Measurements from ENCODE around the gene ZNF670.
"Not testable (repeated sequence)": the region's sequence is repeated elsewhere in the genome, so short reads cannot be mapped to it uniquely, and the experiment has no call there.

The ZNF670 gene

GRCh38 chr1:247043406-247043805 is 35.2 kb downstream of the ZNF670 start:
- no peak for DNase-seq (ENCODE audit: low spot score)

DNA sequence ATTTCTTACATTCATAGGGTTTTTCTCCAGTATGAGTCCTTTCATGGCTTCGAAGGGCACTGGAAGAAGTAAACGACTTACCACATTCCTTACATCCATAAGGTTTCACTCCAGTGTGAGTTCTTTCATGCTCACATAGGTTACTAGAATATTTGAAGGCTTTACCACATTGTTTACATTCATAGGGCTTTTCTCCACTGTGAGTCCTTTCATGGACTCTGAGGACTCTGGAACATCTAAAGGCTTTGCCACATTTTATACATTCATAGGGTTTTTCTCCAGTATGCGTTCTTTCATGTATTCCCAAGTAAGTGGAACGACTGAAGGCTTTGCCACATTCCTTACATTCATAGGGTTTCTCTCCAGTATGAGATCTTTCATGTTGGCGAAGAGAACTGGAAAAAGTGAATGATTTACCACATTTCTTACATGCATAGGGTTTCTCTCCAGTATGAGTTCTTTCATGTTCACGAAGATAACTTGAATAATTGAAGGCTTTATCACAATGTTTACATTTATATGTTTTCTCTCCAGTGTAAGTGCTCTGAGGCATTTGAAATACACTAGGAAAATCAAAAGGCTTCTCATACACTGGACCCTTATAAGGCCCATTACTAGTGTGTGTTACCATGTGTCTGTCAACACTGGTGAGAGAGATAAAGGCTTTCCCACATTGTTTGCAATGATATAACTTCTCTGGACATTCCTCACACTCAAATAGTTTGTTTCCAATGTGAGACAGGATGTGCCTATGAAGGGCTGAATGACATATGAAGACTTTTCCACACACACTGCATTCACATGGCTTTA is 40.9 kb downstream of the ZNF670 start:
- DNase-seq (ENCODE audit: low spot score) = no peak

DNA sequence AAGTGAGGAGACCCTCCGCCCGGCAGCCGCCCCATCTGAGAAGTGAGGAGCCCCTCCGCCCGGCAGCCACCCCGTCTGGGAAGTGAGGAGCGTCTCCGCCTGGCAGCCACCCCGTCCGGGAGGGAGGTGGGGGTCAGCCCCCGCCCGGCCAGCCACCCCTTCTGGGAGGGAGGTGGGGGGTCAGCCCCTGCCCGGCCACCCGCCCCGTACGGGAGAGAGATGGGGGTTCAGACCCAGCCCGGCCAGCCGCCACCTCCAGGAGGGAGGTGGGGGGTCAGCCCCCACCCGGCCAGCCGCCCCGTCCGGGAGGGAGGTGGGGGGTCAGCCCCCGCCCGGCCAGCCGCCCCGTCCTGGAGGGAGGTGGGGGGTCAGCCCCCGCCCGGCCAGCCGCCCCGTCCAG is 46.3 kb downstream of the ZNF670 start:
- DNase-seq (ENCODE audit: low spot score) = not testable (repeated sequence)

Data from HuH-7.5 (cell line).